Stimulated activated CD8-positive, alpha-beta memory T cell treated with anti-CD3 and anti-CD28 coated beads, Interleukin-15, amount 100 ng/mL, for 48 hours (primary cell): ENCODE results near the gene MGST2.
"Not testable (repeated sequence)": the region's sequence is repeated elsewhere in the genome, so short reads cannot be mapped to it uniquely, and the experiment has no call there.

Source experiments
- DNase-seq, 2 donors: peaks; one replicate each; pipeline ENCODE4 v3.0.0-alpha.2; 2020; ENCODE audit warnings: low read depth in 2 of 2

The MGST2 gene

DNA sequence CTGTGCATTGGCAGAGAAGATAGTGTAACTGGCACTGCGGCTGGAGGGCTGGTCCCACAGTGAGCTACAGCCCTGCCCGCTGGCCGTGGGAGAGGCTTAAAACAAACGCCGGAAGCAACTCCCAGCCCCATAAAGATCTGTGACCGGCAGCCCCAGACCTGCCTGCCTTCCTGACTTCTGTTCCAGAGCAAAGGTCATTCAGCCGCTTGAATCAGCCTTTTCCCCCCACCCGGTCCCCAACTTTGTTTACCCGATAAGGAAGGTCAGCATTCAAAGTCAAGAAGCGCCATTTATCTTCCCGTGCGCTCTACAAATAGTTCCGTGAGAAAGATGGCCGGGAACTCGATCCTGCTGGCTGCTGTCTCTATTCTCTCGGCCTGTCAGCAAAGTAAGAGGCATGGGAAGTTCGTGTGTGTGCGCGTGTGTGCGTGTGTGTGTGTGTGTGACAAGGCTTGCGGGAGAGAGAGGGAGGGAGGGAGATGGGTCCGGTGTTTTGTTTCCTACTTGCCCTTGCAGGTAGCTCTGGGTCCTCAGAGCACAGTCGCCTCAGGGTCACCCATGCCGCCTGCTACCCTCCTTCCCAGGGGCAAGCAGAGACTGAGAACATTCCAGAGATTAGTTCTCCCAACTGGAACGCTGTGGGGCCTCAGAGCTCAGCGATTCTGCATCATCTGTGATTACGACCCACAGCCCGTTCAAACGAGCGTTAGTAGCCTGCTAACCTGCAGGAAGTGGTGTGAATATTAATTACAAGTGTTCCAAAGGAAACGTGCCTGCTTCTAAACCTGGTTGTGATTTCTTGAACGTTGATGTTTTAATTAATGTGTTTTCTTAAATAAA, at the start of gene MGST2:
TSS of gene MGST2 (plus strand) at position 130 of the 840 bp plus-strand sequence. CDS start at position 331, 201 bp downstream.
- DNase-seq: peak in 1 of 2 donors; percentile 14

DNA sequence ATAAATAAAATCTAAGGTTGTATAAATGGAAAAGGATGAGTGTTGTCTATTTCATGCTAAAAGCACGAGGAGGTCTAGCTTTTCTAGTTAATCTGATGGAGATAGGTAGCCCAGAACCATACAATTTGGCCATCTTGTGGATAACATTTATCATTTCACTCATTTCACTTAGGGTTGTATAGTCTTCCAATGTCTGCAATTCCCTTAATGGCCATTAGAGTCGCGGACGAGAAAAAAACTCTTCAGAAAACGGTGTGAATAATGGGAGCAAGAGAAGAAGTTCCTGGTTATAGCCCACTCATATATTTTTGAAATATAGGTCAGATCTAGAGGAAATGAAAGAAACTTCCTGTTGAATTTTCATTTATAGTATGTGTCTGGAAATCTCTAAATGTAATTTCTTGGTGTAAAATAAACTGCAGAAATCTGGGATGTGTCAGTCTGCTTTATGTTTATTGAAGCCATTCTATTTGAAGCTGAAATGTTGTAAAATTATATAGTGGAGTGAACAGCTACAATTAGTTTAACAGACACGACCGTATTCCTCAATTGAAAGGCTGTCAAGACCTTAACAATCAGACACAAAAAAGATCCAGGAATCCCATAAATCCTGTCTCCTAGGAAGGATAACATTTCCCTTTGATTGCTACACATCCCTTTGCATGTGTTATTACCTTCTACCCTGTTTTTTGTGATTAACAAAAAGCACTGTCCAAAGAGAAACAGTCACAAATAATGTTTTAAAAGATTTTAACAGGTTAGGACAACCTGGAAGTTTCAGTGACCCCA, 47.7 kb upstream of the MGST2 start:
- DNase-seq: no peak

DNA sequence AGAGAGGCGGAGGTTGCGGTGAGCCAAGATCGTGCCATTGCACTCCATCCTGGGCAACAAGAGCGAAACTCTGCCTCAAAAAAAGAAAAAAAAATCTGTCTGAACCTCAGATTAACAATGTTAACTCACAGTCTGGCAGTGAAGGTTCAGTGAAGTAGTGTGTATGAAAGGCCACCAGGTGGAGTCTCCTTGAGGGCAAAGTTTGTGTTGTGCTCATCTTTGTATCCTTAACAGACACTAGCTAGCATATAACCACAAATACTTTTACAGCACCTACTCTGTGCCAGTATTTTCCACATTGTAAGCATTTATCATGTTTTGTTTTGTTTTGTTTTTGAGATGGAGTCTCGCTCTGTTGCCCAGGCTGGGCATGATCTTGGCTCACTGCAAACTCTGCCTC, 46.0 kb upstream of the MGST2 start:
- no peak for DNase-seq

DNA sequence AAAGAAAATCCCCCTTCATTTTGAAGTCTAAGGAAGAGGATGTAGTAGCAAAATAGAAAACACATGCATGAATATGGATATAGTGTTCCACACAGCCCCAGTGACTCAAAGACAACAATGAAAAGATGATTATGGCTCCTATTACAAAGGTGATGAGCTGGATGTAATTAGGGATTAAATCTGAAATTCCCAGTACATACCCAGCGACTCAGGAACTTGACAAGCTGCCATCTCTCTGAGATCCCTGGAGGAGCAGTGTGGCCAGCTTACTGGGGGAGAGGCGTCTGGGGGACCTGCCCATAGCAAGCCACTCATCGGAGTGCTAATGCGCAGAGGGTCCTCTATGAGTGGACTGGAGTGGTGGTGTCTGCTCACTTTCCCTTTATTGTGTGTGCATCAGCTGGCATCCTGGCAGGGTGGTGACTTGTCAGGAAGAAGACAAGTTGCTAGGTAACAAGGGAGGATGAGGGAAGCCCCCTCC, 42.7 kb upstream of the MGST2 start:
- DNase-seq: no peak

DNA sequence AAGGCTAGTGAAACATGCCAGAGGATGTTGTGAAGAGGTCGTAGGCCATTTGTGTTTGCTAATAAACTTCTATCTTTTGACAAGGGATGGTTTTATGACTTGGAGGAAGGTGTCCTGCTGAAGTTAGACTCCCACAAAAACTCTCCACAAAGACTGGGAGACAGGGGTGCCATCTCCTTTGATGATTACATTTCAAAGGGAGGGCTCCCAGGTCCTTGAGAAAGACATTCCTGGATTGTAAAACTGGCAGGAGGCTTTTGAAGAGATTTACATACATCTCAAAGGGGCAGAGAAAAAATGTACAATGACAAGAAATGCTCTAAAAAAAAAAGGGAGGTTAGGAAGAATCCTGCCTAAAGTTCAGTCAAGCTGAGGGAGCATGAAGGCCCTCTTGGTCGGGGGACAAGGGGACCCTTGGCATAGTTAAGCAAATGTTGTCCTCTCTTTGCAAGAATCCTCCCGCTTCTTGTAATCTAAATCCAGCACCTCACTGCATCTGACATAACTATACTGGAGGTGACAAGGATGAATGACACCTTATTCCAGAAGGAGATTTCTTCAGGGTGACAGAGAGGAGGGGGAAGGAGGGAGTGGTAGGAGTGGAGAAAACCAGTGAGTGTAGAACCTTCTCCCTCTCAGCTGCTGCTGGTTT, 41.1 kb upstream of the MGST2 start:
- DNase-seq: no peak

DNA sequence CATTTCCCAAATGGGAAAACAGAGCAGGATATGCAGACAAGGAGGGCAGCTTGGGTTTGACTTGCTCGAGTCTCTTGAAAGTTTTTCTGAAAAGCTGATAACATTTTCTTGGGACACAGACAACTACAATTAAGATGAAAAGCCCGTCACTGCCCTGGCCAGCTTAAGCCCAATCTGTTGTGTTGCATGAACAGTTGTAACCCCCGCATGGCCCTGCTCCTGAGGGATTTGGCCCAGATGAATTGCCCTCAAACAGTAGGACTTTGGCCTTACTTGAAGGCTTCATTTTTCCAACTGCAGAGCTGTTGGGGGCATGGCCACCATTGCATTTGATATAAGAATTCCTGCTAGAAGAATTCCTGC, 40.5 kb upstream of the MGST2 start:
- no peak for DNase-seq

DNA sequence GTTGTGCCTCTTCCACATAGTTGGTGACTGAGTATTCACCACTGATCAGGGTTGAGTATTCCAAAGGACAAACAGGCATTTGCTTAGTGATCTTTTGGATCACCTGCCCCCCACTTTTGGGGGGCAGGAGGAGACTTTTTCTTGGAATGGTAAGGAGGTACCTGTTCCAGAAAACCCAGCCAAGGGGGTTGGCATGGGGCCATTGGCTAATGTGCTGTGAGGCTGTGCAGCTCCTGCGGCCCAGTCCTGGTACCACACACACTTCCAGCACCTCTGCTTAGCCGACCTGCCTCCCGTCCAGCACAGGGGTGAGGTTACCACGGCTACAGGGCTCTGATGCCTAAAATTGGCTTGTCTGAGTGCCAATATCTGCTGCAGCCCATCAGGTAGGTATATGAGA, 40.1 kb upstream of the MGST2 start:
- no peak for DNase-seq

DNA sequence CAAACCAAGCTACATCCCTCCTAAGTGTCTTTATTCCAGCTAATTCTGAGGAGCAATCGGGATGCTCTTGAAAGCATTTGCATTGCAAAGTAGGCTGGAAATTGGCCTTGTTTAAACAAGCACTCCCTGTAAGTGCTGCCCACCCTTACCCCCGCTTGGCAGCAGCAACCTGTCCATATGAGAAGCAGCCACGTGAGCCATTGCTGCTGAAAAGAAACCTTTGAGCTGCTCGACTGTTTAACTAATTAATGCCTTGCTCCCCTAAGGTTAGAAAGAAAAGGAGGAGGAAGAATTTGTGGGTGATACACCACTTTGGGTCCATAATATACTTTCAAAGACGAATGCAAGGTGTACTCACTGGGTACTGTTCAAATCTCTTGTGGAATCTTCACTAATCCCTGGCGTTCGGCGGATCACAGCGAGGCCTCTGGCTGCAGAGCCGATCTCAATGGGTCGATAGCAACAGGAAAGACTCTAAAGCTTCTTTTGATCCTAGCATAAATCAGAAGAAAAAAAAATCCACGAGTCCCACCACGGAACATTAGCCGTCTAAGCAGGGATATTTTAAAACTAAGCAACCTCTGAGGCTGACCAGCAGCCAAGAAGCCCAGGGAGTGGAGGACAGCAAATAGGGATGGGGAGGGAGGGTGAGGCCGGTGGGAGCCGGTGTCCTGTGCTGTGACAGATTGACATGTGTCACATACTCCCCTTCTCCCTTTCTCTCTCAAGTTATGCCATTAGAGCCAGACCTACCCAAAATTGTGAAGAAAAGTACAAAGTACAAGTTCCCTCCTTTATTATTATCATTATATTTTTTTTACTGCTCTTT, 37.2 kb upstream of the MGST2 start:
- DNase-seq: no peak

DNA sequence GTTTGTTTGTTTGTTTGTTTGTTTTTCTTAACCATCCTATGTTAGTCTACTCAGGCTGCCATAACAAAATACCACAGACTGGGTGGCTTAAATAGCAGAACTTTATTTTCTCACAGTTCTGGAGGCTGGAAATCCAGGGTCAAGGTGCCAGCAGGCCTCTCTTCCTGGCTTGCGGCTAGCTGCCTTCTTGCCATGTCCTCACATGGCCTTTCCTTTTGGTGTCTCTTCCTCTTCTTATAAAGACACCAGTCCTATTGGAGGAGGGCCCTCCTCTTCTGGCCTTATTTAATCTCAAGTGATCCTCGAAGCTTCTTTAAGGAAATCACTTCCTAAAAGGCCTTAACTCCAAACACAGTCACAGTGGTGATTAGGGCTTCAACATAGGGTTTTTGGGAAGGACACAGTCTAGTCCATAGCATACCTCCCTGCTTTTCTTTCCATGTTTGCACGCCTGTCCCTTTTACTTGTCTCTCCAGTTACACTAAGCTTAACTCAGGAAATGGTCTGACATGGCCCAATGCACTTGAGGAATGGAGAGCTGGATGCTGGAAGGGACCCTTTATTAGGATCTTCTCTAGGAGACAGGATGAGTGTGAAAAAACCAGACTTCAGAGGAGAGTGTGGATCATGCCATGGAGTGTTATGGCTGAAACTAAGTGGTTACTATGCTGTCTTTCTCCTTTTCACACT, 36.0 kb upstream of the MGST2 start:
- no peak for DNase-seq

DNA sequence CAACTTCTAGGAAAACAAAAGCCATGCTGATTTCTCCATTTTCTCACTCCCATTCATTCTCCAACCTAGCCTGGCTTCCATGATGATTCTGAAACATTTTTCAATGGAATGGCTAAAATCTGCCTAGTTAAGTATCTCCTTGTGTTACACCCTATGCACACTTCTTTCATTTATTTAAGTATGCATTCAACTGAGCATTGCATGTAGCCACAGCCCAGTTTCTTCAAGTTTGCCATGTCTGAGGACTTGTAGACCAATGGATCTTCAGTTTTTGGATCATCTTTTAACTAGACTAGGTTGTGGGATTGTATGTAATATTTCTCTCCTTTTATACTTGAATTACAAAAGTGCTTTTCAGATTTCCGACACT, 35.5 kb upstream of the MGST2 start:
- no peak for DNase-seq

DNA sequence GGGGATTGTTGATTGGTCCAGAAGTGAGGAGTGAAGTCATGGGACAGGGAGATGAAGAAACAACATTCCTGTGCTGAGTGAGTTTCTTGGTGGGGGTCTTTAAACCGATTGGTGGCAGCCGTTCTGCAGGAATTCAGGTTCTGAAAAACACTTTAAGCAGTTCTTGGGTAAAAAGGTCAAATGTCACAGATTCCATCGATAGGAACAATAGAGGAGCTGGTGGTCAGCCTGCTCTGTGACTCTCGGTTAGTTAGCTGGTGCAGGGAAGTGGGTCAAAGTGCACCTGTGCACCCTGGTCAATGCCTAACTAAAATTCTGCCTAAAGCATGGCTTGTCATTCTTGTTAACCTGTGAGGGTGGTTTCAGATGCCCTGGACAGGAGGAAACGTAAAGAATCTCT, 34.6 kb upstream of the MGST2 start:
- no peak for DNase-seq

DNA sequence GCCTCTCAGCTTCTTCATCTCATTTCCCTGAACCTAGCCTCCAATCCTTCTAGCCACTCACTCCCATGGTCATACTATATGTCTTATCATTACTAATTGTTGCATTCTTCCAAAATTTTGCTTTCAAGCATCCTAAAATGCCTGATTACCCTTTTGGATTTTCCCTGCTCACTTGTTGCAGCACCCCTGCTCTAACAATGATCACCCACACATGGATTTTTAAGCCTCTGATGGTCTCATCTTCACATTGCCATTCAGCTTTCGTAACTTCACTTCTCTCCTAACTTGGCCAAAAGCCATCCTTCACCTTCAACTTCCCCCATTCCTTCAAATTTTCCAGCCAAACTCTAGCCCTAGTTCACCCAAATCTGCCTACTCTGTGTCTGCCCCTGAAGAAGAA, 33.8 kb upstream of the MGST2 start:
- no peak for DNase-seq

DNA sequence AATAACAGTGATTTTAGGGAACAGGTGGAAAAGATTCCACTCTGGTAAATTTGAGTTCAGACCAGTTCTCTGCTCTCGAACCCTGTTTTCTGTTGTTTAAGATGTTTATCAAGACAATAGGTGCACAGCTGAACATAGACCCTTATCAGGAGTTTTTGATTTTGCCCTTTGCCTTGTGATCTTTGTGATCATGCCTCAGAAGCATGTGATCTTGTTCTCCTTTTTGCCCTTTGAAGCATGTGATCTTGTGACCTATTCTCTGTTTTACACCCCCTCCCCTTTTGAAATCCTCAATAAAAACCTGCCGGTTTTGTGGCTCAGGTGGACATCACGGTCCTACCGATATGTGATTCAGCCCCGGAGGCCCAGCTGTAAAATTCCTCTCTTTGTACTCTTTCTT, 32.9 kb upstream of the MGST2 start:
- DNase-seq: not testable (repeated sequence)

DNA sequence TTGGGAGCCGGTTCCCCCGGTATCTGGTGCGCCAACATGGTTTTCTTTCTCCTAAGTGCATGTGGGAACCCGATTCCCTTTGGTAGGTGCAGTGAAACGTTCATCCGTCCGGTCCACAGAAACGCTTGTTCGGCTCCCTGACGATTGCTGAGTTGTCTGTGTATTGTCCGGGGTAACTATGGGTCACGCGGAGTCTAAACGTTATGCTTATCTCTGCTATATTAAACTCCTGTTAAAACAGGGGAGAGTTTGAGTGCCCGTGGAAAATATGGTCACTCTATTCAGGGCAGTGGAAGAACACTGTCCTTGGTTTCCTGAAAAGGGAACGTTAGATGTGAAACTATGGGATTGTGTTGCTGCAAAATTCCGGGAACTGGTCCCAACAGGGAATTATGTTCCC, 32.4 kb upstream of the MGST2 start:
- DNase-seq: no peak

DNA sequence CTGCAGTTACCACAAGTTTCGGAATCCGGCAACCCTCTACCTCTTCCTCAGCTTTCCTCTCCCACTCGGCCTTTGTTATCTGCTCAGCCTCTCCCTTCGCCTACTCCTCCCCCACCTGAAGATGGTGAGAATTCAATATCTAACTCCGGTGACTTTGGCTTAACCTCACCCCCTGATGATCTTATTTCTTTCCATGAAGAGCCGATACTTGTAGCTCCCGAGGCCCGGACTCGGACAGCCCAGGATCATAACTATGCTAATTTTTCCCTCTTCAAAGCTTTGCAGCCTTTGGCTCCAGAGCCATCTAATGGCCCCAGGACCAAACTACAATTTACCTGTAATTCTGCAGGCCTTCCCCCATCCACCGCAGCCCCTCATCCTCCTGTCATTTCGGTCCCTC, 32.0 kb upstream of the MGST2 start:
- no peak for DNase-seq

DNA sequence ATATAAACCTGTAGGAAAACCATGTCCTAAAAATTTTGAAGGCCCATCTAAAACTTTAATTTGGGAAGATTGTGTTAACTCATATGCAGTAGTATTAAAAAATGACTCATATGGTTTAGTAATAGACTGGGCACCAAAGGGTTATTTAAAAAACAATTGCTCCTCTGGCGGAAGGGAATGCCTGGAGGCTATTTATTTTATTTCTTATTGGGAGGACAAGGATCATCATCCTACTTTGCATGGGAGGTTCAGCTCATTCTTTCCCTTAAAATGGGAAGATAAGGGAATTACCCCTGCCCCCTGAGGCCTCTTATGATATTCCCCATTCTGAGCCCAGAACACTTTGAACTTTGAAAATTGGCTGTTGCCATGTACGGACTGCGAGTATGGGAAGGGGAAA, 29.7 kb upstream of the MGST2 start:
- DNase-seq: no peak

DNA sequence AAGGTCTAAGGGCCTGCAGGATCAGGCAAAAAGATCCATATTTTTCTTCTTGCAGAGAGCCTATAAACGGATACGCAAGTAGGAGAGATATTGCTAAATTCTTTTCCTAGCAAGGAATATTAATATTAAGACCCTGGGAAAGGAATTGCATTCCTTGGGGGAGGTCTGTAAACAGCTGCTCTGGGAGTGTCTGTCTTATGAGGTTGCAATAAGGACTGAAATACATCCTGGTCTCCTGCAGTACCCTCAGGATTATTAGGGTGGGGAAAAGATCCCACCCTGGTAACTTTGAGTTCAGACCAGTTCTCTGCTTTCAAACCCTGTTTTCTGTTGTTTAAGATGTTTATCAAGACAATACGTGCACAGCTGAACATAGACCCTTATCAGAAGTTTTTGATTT, 27.3 kb upstream of the MGST2 start:
- not testable (repeated sequence) for DNase-seq

DNA sequence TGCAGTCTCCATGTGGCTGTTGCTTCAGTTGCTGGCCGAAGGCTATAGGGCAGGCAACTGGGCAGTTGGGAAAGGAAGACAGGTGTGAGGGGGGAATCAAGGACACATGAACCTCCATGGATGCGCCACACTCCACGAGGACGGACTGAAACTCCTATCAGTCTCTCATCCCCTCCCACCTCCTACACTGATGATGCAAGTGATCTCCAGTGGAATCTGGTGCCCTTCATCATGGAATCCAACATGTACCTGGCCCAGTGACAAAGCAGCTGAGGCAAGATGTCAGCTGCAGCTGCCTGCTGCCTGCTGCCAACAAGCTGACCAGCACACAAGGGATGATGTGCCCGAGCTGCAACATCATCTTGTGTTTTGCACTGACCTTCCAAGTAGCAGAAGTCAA, 26.0 kb upstream of the MGST2 start:
- no peak for DNase-seq

DNA sequence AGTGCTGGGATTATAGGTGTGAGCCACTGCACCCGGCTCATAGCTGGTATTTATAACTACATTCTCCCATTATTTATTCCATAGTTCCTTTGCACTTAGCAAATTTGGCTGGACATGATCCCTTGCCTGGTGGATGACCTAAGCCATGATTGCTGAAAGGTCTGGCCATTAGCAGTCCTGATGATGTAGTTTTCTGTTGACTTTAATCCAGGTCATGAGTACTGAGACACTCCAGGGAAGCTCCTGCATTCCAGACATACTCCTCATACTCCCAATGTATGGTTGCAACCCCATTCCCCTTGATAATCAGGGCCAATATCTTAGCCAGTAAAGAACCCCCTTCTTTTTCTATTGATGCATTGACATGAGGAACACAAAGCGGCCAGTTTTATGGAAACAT, 24.4 kb upstream of the MGST2 start:
- no peak for DNase-seq

DNA sequence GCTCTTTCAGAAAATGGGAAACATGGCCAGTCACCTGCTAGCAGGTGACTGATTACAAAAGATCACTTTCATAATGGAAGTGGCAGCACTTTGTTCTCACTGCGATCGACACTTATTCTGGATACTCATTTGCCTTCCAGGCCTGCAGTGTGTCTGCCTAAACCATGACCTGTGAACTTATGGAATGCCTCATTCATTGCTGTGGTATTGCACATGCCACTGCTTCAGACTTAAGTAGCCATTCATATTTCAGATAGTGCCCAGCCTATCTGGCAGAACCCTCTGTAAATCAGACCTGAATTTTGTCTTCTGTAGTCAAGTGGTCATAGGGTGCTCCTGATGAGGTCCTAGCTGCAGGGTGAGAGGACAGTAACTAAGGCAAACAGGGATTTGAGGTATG, 23.3 kb upstream of the MGST2 start:
- DNase-seq: no peak
